Nephron (organoid): Measurements from ENCODE around the gene TMEM208.

Experiments
- H3K27ac Mint-ChIP-seq, 3 experiments: 2 replicates each; pipeline ENCODE4 v1.8.0; 2020; ENCODE audit warnings: mixed read lengths in 3 of 3, mild to moderate bottlenecking in 2 of 3, moderate library complexity in 1 of 3
- H3K27me3 Mint-ChIP-seq: 2 replicates; pipeline ENCODE4 v1.8.0; 2021; ENCODE audit warnings: low read depth, mild to moderate bottlenecking, moderate library complexity, mixed read lengths
- H3K36me3 Mint-ChIP-seq: 2 replicates; pipeline ENCODE4 v1.8.0; 2020; ENCODE audit warnings: low read depth, mixed read lengths
- H3K4me1 Mint-ChIP-seq: 2 replicates; pipeline ENCODE4 v1.8.0; 2020; ENCODE audit warnings: mixed read lengths
- H3K4me3 Mint-ChIP-seq, 3 experiments: 2 replicates each; pipeline ENCODE4 v1.8.0; 2020; ENCODE audit warnings: mild to moderate bottlenecking in 3 of 3, mixed read lengths in 3 of 3, moderate library complexity in 2 of 3
- H3K9me3 Mint-ChIP-seq: 2 replicates; pipeline ENCODE4 v1.8.0; 2020; ENCODE audit warnings: mixed read lengths
- CTCF ChIP-seq, 3 experiments: fragments of 200-600 bp; sonication (generic); IDR thresholded peaks; one replicate each; pipeline ENCODE4 v1.5.0; 2021; ENCODE audit warnings: antibody characterized with exemption in 3 of 3; ENCODE audit not compliant: unreplicated experiment in 3 of 3

TMEM208 gene

GRCh38 chr16:67182288-67182687, 44.6 kb upstream of the TMEM208 start:
- Mint-ChIP-seq H3K36me3 (peaks cover 9% of the 10 kb centered on the region), H3K9me3 (no peaks in the 10 kb centered on the region), H3K4me1 (peaks cover 15% of the 10 kb centered on the region), H3K27me3 (peaks cover 15% of the 10 kb centered on the region), H3K27ac (no peak overlapping the region), H3K4me3 (no peak overlapping the region)
- no peak for TF ChIP-seq CTCF (IDR thresholded peaks at IDR 0.05; ENCODE audit: unreplicated experiment in 3 of 3)

GRCh38 chr16:67183284-67183626, 43.7 kb upstream of the TMEM208 start:
- peaks cover 10% of the 10 kb centered on the region for H3K27me3 Mint-ChIP-seq
- no peak for TF ChIP-seq CTCF (IDR thresholded peaks at IDR 0.05; ENCODE audit: unreplicated experiment in 3 of 3)
- no peak overlapping the region for H3K4me3 Mint-ChIP-seq
- H3K9me3 Mint-ChIP-seq = no peaks in the 10 kb centered on the region
- peaks cover 4% of the 10 kb centered on the region for H3K36me3 Mint-ChIP-seq
- peaks cover 15% of the 10 kb centered on the region for H3K4me1 Mint-ChIP-seq
- H3K27ac Mint-ChIP-seq = no peak overlapping the region

GRCh38 chr16:67183627-67184452, 43.1 kb upstream of the TMEM208 start, which contains the start of gene MATCAP1:
Gene MATCAP1, minus strand, starts transcription at chr16:67183963. Its CDS starts 3,353 bp downstream, at chr16:67180610.
- Mint-ChIP-seq H3K36me3 (peaks cover 3% of the 10 kb centered on the region), H3K9me3 (no peaks in the 10 kb centered on the region), H3K27ac (no peak within 1 kb of the TSS), H3K4me3 (peak within 1 kb of the TSS; percentile 33 to 68 (median 67)), H3K27me3 (peaks cover 10% of the 10 kb centered on the region), H3K4me1 (peaks cover 11% of the 10 kb centered on the region)
- no peak for TF ChIP-seq CTCF (IDR thresholded peaks at IDR 0.05; ENCODE audit: unreplicated experiment in 3 of 3)

GRCh38 chr16:67184453-67184994, 42.4 kb upstream of the TMEM208 start:
- Mint-ChIP-seq H3K4me1 (peaks cover 8% of the 10 kb centered on the region), H3K4me3 (peak overlapping the region; percentile 33 to 68 (median 67)), H3K9me3 (no peaks in the 10 kb centered on the region), H3K27me3 (peaks cover 10% of the 10 kb centered on the region), H3K36me3 (no peaks in the 10 kb centered on the region), H3K27ac (no peak overlapping the region)
- TF ChIP-seq CTCF (IDR thresholded peaks at IDR 0.05; ENCODE audit: unreplicated experiment in 3 of 3) = no peak

GRCh38 chr16:67184995-67185650, 41.8 kb upstream of the TMEM208 start:
- TF ChIP-seq CTCF (IDR thresholded peaks at IDR 0.05; ENCODE audit: unreplicated experiment in 3 of 3) = peak; percentile 81 to 92 (median 81)
- Mint-ChIP-seq H3K4me3 (peak overlapping the region; percentile 89 to 94 (median 89)), H3K4me1 (peaks cover 8% of the 10 kb centered on the region), H3K9me3 (no peaks in the 10 kb centered on the region), H3K36me3 (no peaks in the 10 kb centered on the region), H3K27ac (peak overlapping the region; percentile 21 to 40 (median 32)), H3K27me3 (peaks cover 10% of the 10 kb centered on the region)
